GM19395 (cell line): Measurements from ENCODE around the gene IGF2BP3.
A peak's percentile ranks its signal among the peaks of the same experiment; 100 is the strongest.
"Not testable (repeated sequence)": the region's sequence is repeated elsewhere in the genome, so short reads cannot be mapped to it uniquely, and the experiment has no call there.

ENCODE experiments used
- ATAC-seq: cut with Tn5 transposase; IDR thresholded peaks from one replicate; pipeline ENCODE4 v1.9.1; 2021; ENCODE audit warnings: mild to moderate bottlenecking, moderate library complexity; ENCODE audit not compliant: unreplicated experiment

The IGF2BP3 gene

DNA sequence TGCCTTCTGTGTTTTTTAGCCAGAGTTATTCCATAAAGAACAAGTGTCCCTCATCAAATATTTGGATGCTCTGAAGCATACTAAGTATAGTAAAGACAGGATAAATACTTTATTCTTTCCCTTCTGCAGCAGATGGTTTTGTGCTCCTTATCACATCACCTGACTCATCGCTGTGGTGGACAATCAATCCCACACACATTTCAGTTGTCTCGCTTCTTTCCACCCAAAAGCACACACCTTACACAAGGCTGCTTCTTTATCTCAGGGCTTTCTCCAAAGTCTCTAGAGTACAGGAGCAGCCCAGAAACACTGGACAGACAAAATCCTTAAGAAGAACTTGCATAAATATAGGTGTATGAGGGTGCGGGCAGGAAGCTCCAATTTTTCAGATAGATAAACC is 43.4 kb downstream of the IGF2BP3 start:
- ATAC-seq, result no peak

DNA sequence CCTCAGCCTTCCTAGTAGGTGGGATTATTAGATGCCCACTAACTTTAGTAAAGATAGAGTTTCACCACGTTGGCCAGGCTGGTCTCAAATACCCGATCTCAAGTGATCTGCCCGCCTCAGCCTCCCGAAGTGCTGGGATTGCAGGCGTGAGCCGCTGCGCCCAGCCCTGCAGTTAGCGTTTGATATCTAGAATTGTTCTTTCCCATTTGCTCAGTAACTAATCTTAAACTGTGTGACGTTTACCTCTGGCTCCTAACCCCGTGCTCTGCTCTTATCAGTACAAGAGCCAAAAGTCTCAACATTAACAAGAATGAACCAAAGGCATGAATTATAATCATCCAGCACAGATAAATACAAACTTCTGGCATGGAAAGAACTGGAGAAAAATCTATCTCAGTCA is 47.4 kb downstream of the IGF2BP3 start:
- ATAC-seq, result no peak

DNA sequence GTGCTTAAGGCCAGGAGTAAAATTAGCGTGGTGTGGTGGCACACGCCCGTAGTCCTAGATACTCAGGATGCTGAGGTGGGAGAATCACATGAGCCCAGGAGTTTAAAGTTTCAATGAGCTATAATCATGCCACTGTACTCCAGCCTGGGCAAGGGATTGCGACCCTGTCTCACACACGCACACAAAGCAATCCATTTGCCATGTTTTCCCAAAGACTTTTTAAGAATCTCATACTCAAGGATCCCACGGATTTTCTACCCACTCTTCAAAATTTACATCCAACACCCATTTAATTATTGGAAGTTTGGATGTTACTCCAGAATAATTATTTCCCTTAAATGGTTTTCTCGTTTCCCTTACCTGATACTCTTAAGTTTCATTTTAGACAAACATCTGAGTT is 47.9 kb downstream of the IGF2BP3 start:
- ATAC-seq, result no peak

DNA sequence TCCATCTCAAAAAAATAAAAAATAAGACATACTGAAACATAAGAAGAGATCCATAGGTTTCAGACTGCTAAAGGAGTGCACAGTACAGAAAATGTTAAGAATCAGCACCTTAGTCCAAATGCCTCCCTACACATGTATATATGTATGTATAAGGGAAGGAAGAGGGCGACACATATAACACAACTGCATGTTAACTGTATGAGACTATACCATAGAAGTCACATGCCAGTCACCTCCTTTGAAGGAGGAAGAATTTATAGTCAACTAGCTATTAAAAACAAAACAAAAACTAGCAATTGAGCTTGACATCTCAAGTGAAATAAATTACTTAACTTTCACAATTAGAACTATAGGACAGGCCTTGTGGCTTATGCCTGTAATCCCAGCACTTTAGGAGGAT is 50.4 kb downstream of the IGF2BP3 start:
- no peak for ATAC-seq

DNA sequence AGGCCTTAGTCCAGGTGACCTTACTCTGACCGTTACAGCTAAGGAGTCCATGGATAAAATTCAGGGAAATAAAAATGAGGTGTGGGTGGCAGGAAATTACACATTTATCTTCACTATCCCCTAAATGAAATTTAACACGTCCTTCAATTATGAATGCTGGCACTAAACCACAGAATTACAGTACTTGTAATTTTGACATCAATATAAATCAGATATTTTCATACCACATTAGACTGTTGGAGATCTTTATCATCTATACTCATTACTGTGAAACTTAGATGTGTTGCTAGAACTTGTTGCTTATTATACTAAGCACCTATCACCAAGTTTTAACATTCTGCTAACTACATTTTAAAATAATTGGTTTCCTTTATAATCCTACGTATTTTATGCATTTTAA is 51.1 kb downstream of the IGF2BP3 start:
- ATAC-seq, result no peak

DNA sequence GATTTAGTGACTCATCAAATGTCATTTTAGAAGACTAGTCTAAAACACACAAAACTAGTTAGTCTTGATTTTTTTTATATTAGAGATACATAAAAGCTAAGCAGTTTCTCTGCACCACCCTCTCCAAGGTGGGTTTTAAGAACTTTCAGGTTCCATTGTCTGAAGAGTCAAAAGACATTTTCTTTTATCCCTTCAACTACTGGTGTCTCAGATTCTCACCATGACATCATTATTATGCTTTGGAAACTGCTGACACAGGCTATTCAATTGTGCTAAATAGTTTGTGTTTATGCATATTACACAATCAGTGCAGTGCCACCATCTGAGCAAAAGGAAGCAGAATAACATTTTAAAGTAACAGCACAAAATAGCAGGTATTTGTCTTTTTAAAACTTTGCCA is 52.2 kb downstream of the IGF2BP3 start:
- no peak for ATAC-seq

DNA sequence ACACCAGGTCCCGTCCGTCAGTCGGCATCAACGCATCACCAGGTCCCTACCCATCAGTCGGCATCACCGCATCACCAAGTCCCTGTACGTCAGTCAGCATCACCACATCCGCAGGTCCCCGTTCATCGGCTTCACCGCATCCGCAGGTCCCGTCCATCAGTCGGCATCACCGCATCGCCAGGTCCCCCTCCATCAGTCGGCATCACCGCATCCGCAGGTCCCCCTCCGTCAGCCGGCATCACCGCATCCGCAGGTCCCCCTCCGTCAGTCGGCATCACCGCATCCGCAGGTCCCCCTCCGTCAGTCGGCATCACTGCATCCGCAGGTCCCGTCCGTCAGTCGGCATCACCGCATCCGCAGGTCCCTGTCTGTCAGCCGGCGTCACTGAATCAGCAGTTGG is 55.1 kb downstream of the IGF2BP3 start:
- ATAC-seq, result no peak

DNA sequence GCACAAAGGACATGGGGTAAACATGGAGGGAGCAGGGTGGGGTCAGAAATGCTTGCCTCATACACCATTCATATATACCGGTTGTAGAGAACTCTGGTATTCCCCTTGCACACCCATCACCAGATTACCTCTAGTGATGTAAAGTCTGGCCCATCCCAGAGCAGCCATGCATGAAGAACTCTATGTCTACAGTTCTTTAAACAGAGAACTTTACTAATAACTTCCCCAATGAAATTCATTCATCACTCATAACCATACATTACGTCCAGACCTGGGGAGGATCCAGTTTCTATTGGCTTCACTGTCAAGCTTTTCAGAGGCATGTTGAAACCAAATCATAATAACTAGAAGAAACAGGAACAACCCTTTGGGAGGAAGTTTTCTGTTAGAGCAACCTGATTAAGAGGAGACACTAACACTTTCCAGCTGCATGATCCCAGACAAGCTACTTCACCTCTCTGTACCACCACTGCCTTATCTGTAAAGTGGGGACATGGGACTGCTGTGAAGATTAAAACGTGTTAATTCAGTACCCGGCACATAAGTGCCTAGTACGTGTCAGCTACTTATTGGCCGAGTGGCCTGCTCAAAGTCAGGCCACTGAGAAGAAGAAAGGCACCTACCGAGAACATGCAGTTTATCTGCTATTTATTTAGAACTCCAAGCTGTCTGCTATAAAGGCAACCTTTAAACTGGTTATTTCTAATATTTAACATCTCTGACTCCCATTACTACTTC is 59.7 kb downstream of the IGF2BP3 start:
- peak; percentile 97 for ATAC-seq

DNA sequence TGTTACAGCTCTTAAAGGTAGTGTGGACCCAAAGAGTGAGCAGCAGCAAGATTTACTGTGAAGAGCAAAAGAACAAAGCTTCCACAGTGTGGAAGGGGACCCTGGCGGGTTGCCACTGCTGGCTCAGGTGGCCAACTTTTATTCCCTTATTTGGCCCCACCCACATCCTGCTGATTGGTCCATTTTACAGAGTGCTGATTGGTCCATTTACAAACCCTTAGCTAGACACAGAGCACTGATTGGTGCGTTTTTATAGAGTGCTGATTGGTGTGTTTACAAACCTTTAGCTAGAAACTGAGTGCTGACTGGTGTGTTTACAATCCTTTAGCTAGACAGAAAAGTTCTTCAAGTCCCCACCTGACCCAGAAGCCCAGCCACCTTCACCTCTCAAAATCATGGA is 63.7 kb downstream of the IGF2BP3 start:
- not testable (repeated sequence) for ATAC-seq

DNA sequence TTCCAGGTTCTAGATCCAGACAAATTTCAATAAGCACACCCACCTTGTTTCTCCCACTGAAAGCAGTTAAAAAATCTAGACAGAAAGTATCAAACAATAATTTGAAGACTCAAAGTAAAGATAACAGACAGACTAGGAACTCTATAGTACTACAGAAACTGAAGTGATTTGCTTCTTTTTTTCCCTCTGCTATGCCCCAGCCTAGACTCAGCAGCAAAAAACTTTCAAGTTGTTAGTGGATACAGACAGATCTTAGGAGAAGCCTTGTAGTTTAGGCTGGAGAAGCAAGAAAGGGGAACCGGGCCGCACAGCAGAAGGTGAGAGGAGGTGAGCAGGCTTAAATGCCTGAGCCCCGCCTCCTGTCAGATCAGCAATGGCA is 65.1 kb downstream of the IGF2BP3 start:
- ATAC-seq, result no peak

DNA sequence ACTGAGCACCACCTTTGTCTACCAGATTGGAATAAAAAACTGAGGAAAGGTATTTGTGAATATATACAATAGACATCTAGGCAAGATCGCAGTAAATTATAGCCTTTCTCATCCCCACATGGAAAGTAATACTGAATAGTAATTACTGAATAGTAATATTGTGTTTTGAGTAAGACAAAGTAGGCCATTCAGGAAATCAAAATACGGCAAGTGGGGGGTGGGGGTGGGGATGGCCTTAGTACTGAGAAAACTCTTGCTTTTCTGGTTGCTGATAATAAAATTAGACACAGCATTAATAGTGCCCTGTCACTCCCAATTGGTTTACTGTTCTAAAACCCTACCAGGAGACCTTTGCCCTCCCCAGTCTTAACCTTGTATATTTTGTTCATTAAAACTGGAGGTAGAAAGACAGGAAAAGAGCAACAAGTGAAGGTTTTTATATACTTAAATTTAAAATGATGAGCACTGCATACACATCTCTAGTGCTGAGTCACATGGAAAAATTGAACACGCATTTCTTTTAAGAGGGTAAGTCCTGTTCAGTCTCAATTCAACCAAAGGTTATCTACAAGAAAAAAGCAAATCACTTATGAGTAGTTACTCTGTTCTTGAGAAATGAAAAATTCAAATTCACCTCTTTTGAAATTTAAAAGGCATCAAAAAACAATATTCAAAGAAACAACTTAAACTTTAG is 65.6 kb downstream of the IGF2BP3 start:
- no peak for ATAC-seq

DNA sequence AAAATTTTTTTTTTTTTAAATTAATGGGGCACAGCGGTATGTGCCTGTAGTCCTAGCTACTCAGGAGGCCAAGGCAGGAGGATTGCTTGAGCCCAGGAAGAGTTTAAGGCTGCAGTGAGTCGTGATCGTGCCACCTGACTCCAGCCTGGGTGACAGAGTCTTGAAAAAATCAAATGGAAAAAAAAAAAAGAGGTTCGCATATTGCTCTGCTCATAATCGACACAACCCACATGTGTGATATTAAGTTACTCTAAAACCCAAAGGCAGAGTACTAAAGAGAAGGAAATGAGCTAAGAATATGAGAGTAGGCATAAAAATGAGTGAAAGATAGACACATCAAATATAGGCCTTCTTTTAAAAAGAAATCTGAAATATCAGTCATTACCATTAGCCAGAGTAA is 66.3 kb downstream of the IGF2BP3 start:
- ATAC-seq, result no peak

DNA sequence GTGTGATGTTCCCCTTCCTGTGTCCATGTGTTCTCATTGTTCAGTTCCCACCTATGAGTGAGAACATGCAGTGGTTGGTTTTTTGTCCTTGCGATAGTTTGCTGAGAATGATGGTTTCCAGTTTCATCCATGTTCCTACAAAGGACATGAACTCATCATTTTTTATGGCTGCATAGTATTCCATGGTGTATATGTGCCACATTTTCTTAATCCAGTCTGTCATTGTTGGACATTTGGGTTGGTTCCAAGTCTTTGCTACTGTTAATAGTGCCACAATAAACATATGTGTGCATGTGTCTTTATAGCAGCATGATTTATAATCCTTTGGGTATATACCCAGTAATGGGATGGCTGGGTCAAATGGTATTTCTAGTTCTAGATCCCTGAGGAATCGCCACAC is 72.2 kb downstream of the IGF2BP3 start:
- ATAC-seq, result not testable (repeated sequence)

DNA sequence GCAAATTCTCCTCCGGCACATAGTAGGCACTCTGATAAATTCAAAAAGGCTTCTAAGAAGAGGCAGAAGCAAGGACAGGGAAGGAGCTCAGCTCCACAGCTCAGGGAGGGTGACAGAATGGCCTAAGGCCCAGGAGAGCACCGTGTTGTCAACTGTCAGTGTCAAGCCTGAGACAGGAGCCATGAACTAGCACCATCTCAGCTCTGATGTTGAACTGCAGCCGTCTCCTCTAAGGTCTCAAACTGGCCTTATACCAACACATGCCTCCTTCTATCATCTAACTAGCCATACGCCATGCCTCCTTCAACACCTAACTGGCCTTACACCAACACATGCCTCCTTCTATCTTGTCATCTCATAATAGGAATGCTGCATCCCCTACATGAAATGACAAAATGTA is 73.0 kb downstream of the IGF2BP3 start:
- ATAC-seq, result no peak

DNA sequence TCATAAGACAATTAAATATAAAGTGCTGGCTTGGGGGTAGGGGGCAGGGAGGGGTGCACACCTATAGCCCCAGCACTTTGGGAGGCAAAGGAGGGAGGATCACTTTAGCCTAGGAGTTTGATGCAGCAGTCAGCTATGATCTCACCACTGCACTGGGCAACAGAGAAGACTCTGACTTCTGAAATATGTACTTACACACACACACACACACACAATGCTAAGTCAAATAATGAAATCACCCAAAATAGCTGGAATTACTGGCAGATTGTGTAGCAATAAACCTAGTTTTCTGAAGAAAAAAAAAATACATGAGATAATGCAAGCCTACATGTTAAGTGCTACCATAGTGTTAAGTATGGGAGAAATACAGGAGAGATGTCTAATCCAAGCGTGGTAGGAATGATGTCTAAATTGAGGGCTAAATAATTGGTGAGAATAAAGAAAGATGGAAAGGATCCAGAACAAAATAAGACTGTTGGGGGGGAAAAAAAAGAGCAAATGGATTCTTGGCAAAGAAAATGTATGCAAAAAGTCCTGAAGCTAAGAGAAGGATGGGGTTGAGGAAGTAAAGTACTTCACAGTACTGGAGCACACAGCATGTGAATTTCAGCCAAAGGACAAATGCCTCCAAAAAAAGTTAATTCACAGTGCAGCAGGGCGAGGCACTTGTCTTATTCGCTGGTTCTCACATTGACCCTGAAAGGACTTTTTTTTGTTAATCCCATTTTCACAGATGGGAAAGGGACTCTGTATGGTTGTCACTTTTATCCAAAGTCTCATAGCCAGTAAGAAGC is 73.9 kb downstream of the IGF2BP3 start:
- ATAC-seq, result no peak

DNA sequence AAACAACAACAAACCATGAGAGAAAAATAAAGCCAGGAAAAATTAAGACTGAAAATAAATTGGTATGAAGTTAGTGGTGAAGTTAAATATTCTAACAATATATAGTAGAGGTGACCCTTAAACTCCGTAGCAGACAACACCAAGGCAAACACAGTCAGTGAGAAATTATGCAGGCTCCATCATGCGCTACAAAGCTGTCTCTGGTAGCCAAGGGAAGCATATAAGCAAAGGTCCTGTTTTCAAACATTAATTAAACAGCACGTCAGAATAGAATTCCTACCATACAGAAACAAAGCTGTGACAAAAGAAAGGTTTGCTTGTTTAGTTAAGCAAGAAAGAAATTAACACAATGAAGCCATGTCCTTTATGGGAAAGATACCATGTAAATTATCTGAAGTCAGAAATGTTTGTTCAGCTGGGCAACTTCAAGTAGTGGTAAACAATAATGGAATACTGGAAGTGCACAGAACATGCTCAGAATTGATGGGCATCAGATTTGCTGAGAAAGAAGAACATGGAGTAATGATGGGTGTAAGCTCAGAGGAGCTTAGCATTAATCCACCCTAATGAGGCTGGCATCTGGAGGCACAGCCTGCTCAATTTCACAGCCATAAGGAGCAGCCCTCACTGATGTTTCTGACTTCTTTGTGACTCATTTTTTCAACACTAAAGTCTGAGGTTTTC is 75.7 kb downstream of the IGF2BP3 start:
- ATAC-seq, result no peak

DNA sequence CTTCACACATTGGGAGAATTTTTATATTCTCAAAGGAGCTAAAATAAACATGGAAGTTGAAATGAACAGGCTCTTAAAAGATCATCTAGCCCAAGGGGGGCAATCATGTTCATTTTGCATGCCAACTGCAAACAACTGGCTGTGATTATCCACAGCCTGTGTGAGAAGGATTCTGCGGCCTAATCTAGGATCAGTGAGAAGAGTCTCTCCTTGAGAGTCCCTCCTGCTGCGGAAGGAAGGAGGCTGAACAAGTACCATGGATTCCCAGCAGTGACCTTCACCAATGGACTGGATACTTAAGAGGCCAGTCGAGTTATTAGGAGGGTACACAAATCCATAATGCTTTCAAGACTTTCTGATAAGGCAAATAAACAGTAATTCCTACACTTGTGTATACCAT is 76.7 kb downstream of the IGF2BP3 start:
- ATAC-seq, result no peak

DNA sequence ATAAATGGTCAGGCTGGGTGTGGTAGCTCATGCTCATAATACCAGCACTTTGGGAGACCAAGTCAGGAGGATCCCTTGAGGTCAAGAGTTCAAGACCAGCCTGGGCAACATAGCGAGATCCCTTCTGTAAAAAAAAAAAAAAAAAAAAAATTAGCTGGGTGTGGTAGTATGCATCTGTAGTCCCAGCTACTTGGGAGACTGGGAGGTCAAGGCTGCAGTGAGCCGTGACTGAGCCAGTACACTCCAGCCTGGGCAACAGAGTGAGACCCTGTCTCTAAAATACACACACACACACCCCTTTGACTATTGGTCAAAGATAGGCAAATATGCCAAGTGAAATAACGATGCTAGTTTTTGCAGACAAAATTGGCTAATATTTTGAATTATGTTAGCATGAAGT is 80.6 kb downstream of the IGF2BP3 start:
- ATAC-seq, result no peak

DNA sequence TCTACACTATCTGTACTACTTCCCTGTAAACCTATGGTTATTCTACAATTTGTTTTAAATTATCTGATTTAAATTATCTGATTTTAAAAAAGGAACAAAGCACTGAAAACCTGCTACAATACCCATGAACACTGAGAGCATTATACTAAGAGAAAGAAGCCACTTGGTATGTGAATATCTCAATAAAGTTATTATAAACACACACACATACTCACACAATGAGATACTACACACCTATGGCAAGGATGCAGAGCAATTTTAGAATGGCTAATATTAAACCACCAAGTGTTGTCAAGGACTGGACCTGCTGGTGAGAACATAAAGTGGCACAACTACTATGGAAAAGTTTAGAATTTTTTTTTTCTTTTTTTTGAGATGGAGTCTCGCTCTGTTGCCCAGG is 82.7 kb downstream of the IGF2BP3 start:
- no peak for ATAC-seq

DNA sequence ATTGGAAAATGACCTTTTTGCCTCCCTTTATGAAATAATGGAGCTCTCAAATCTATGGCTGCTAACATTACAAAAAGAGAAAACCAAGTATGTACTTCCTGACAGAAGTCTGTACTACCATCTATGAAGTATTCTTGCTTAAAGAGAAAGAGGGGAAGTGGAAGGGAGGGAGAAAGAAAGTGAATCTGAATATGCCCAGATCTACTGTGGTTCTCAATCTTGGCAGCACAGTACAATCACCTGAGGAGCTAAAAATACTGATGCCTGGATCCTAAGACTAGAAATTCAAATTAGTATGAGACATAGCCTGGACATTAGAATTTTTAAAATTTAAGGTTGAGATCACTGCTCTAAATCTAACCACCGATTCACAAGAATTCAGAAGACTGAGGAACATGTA is 85.2 kb downstream of the IGF2BP3 start:
- ATAC-seq, result no peak

DNA sequence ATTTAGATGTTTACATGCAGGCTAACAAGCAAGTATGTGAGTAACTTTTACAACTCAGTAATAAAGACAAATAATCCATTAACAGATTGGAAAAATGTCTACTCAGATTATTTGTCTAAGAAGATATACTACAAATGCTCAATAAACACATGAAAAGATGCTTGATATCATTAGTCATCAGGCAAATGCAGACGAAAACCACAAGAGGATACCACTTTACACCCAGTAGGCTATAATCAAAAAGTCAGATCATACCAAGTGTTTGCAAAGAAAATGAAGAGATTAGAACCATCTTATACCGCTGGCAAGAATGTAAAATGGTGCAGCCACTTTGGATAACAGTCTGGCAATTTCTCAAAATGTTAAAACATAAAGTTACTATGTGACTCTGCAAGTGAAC is 87.1 kb downstream of the IGF2BP3 start:
- no peak for ATAC-seq
